GM12891 (cell line): ENCODE measurements around the gene FYB1.

ENCODE experiments used
- POLR2A ChIP-seq: IDR thresholded peaks from 2 replicates; pipeline ENCODE4 v1.6.1; 2011; ENCODE audit warnings: low read depth, low read length, control low read depth
- POLR2AphosphoS5 ChIP-seq: IDR thresholded peaks from 2 replicates; pipeline ENCODE4 v1.6.1; 2011; ENCODE audit warnings: low read depth, low read length, control low read depth
- POU2F2 ChIP-seq: IDR thresholded peaks from 2 replicates; pipeline ENCODE4 v1.6.1; 2011; ENCODE audit warnings: low read depth, mild to moderate bottlenecking, control low read depth, low read length, moderate library complexity
- TAF1 ChIP-seq: IDR thresholded peaks from 2 replicates; pipeline ENCODE4 v1.6.1; 2011; ENCODE audit warnings: low read depth, low read length, control low read depth

DNA sequence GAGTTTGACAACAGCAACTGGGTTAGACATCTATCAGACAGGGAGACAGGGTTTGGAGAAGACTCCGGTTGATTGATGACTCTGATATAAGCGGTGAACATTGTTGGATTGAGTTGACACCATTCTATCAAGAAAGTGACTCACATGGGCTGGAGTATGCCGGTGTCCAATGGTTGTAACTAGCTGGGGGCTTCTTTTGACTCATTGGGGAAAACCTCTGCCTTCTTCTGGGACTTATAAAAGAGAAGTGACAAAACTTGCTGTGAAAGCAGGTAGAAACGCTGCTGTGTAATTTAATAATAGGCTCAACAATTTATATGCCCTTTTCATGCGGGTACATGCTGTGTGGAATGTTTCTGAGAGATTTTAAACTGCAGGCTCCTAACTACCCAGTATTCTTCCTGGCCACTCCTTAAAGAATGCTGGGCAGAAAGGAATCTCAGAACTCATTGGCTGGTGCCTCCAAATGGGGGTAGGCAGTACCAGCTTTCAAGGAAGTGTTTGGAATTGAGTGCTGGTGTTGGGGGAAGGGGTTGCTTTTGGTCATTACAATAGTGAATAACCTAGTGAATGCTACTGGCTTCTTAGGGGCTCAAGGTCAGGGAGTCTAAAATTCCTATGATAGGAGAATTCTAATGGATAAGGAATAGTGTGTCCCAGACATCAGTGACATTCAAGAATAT is 43.9 kb downstream of the FYB1 start:
- TF ChIP-seq POU2F2 (no peak), POLR2A (no peak), POLR2AphosphoS5 (no peak), TAF1 (no peak)
